C4-2B (cell line): ENCODE results near the gene STRN3.
"Not testable (repeated sequence)": the region's sequence is repeated elsewhere in the genome, so short reads cannot be mapped to it uniquely, and the experiment has no call there.

Experiments
- H3K27ac ChIP-seq: fragments of 450-650 bp; 2 replicates; pipeline ENCODE4 v1.5.1; 2017
- CTCF ChIP-seq: fragments of 450-650 bp; conservative IDR thresholded peaks from 2 replicates; pipeline ENCODE4 v1.5.1; 2017; ENCODE audit warnings: mild to moderate bottlenecking
- ZFX ChIP-seq: fragments of 450-650 bp; IDR thresholded peaks from 2 replicates; pipeline ENCODE4 v1.6.1; 2017

Gene STRN3, protein sequence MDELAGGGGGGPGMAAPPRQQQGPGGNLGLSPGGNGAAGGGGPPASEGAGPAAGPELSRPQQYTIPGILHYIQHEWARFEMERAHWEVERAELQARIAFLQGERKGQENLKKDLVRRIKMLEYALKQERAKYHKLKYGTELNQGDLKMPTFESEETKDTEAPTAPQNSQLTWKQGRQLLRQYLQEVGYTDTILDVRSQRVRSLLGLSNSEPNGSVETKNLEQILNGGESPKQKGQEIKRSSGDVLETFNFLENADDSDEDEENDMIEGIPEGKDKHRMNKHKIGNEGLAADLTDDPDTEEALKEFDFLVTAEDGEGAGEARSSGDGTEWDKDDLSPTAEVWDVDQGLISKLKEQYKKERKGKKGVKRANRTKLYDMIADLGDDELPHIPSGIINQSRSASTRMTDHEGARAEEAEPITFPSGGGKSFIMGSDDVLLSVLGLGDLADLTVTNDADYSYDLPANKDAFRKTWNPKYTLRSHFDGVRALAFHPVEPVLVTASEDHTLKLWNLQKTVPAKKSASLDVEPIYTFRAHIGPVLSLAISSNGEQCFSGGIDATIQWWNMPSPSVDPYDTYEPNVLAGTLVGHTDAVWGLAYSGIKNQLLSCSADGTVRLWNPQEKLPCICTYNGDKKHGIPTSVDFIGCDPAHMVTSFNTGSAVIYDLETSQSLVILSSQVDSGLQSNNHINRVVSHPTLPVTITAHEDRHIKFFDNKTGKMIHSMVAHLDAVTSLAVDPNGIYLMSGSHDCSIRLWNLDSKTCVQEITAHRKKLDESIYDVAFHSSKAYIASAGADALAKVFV

DNA sequence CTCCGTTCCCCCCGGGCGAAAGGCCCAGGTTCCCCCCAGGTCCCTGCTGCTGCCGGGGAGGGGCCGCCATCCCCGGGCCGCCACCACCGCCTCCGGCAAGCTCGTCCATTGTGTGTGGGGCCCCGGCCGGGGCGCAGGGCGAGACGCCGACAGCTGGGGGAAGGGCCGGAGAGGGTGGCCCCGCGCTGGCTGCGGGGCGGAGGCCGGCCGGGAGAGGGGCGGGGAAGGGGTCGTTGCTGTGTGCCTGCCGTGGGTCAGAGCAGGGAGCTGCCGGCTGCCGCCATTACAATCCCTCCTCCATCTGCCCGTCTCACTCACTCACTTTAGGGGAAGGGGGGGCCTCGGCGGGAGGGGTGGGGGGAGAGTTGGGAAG lies at the start of gene STRN3:
Gene STRN3, minus strand, starts transcription at position 303 of the 373 bp plus-strand sequence. Its CDS starts 194 bp downstream, at position 109.
- peak within 1 kb of the TSS; percentile 97 for H3K27ac ChIP-seq
- TF ChIP-seq CTCF (no peak), ZFX (peak; percentile 72)

DNA sequence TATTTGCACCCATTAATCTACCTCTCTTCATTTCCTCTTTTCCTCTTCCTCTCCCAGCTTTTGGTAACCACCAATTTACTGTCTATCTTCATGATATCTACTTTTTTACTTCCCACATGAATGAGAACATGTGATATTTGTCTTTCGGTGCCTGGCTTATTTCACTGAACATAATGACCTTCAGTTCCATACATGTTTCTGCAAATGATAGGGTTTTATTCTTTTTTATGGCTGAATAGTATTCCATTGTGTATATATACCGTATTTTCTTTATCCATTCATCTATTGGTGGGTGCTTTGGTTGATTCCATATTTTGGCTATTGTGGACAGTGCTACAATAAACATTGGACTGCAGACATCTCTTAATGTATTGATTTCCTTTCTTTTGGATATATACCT lies 49.0 kb upstream of the STRN3 start:
- no peak for TF ChIP-seq CTCF
- no peak for TF ChIP-seq ZFX
- no peak overlapping the region for H3K27ac ChIP-seq

- no peak for TF ChIP-seq CTCF
- TF ChIP-seq ZFX = no peak
- H3K27ac ChIP-seq = no peak overlapping the region
Measured at GRCh38 chr14:31071151-31071550, 45.0 kb upstream of the STRN3 start.

DNA sequence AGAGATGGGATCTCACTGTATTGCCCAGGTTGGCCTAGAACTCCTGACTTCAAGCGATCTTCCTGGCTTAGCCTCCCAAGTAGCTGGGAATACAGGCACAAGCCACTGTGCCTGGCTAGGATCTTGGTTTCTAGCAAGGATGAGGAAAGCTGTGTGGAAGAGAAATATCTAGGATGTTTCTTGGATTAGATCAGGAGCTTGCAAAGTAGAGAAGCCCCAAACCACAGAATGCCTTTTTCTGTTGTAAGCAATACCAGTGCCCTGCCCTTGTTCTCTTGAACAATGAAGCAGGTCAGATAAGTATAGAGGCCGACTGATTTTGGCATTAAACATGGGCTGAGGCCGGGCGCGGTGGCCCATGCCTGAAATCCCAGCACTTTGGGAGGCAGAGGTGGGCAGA lies 44.3 kb upstream of the STRN3 start:
- no peak for TF ChIP-seq CTCF
- no peak for TF ChIP-seq ZFX
- no peak overlapping the region for H3K27ac ChIP-seq

- H3K27ac ChIP-seq = no peak overlapping the region
- TF ChIP-seq CTCF (no peak), ZFX (no peak)
Measured at GRCh38 chr14:31069343-31069742, 43.2 kb upstream of the STRN3 start.

DNA sequence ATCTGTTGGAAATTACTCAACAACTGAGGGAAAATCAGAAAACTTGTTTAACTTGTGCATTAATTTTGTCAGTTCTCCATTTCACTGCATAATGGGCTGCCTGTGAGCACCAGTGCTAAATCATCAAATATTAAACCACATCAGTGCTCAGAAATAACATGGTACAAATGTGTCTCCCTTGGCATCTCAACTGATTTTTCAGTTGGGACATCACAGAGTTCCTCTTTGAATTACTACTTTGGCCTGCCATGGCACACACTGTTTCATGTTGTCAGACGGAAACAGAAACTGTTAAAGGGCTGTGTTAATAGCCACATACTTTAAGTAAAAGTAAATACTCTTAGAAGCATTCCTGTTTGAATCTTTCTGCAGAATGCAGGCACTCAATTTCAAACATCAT lies 42.1 kb upstream of the STRN3 start:
- no peak overlapping the region for H3K27ac ChIP-seq
- TF ChIP-seq CTCF (no peak), ZFX (no peak)

DNA sequence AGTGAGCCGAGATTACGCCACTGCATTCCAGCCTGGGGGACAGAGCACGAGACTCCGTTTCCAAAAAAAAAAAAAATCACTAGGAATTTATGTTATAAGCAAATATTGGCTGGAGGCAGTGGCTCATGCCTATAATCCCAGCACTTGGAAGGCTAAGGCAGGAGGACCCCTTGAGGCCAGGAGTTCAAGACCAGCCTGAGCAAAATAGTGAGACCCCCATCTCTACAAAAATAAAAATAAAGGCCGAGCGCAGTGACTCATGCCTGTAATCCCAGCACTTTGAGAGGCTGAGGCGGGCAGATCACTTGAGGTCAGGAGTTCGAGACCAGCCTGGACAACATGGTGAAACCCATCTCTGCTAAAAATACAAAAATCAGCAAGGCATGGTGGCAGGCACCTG lies 36.7 kb upstream of the STRN3 start:
- not testable (repeated sequence) for H3K27ac ChIP-seq
